NT2/D1 (cell line): ENCODE results near the gene MOB2.

ENCODE experiments used
- SUZ12 ChIP-seq: IDR thresholded peaks from 2 replicates; pipeline ENCODE4 v1.6.1; 2011; ENCODE audit not compliant: insufficient read length, insufficient read depth; ENCODE audit errors: extremely low read depth
- YY1 ChIP-seq: IDR thresholded peaks from 2 replicates; pipeline ENCODE4 v1.6.1; 2011; ENCODE audit not compliant: insufficient read length, insufficient read depth
- ZNF274 ChIP-seq: IDR thresholded peaks from 2 replicates; pipeline ENCODE4 v1.6.1; 2011; ENCODE audit warnings: mild to moderate bottlenecking, low read depth, low read length

GRCh38 chr11:1457856-1458255, 28.7 kb downstream of the MOB2 start:
- TF ChIP-seq ZNF274 (no peak), YY1 (no peak), SUZ12 (no peak)
